Fibroblast of lung (primary cell): ENCODE measurements around the gene CBFA2T3. TPM values are rescaled to one million over a fixed set of nuclear protein-coding genes. Genes with fewer than 3 reads are reported as not detected.

Experiments used
- DNase-seq, 2 donors: peaks; one replicate each; pipeline versions ENCODE4 v3.0.0 to v3.0.0-alpha.2; 2010; ENCODE audit warnings: low read depth in 2 of 2
- H2AFZ ChIP-seq: 2 replicates; pipeline ENCODE4 v1.5.1; 2012; ENCODE audit warnings: low read length, control low read depth, inconsistent platforms
- H3K27ac ChIP-seq: 2 replicates; pipeline ENCODE4 v1.5.1; 2011; ENCODE audit warnings: low read length, control low read depth; ENCODE audit not compliant: insufficient read depth
- H3K27me3 ChIP-seq: 2 replicates; pipeline ENCODE4 v1.5.1; 2011; ENCODE audit warnings: mild to moderate bottlenecking, low read length; ENCODE audit not compliant: control insufficient read depth, insufficient read depth
- H3K36me3 ChIP-seq: 2 replicates; pipeline ENCODE4 v1.5.1; 2011; ENCODE audit warnings: low read length; ENCODE audit not compliant: control insufficient read depth, insufficient read depth
- H3K4me1 ChIP-seq: 2 replicates; pipeline ENCODE4 v1.5.1; 2011; ENCODE audit warnings: low read length; ENCODE audit not compliant: control insufficient read depth, insufficient read depth; ENCODE audit errors: extremely low read depth
- H3K4me2 ChIP-seq: 2 replicates; pipeline ENCODE4 v1.5.1; 2011; ENCODE audit warnings: low read length, control low read depth; ENCODE audit not compliant: insufficient read depth; ENCODE audit errors: extremely low read depth
- H3K4me3 ChIP-seq, 4 experiments: fragments of 200-600 bp in 1 of 4; sonication (generic) in 1 of 4; replicated peaks in 1 of 4; 2 replicates each; pipeline ENCODE4 v1.5.1; 2011 to 2016; ENCODE audit warnings: low read length in 4 of 4, low read depth in 3 of 4, mild to moderate bottlenecking in 3 of 4, control low read depth in 2 of 4, inconsistent platforms in 1 of 4, mixed read lengths in 1 of 4; ENCODE audit not compliant: insufficient read depth in 1 of 4; ENCODE audit errors: control extremely low read depth in 1 of 4
- H3K79me2 ChIP-seq: 2 replicates; pipeline ENCODE4 v1.5.1; 2012; ENCODE audit warnings: mild to moderate bottlenecking, low read length, inconsistent platforms; ENCODE audit not compliant: control insufficient read depth, insufficient read depth
- H3K9ac ChIP-seq: 2 replicates; pipeline ENCODE4 v1.5.1; 2011; ENCODE audit warnings: mild to moderate bottlenecking, low read length, control low read depth; ENCODE audit not compliant: insufficient read depth
- H3K9me3 ChIP-seq: 2 replicates; pipeline ENCODE4 v1.5.1; 2012; ENCODE audit warnings: low read depth, low read length; ENCODE audit not compliant: control insufficient read depth, insufficient read depth
- H4K20me1 ChIP-seq: 2 replicates; pipeline ENCODE4 v1.5.1; 2011; ENCODE audit warnings: low read length; ENCODE audit not compliant: control insufficient read depth, insufficient read depth; ENCODE audit errors: extremely low read depth
- EZH2 ChIP-seq: IDR thresholded peaks from 2 replicates; pipeline ENCODE4 v1.5.1; 2012; ENCODE audit warnings: low read length, control low read depth, mild to moderate bottlenecking; ENCODE audit errors: missing control alignments
- polyA plus RNA-seq, 2 donors: library from polyadenylated mRNA; depleted of rRNA in 1 of 2; stranded (reverse) in 1 of 2; unstranded in 1 of 2; fragments of >200 nt; gene quantifications; 2 replicates each; pipeline ENCODE4 v1.2.1, GENCODE V29; 2011 to 2012; ENCODE audit warnings: missing spikeins in 1 of 2
- total RNA-seq: library from RNA; depleted of rRNA; stranded (reverse); fragments of >200 nt; gene quantifications from 2 replicates; pipeline ENCODE4 v1.2.1, GENCODE V29; 2014
- TF ChIP-seq, protein P1 (sequence below), 2 donors: IDR thresholded peaks in 1 of 2; conservative IDR thresholded peaks in 1 of 2; 1 replicate in 1 of 2; 2 replicates in 1 of 2; pipeline ENCODE4 v1.5.1; 2011 to 2012; ENCODE audit warnings: low read length in 2 of 2, control low read depth in 1 of 2, inconsistent platforms in 1 of 2, low read depth in 1 of 2, mild to moderate bottlenecking in 1 of 2

The CBFA2T3 gene
- total and polyA plus RNA-seq, 2 donors (not counting 1 experiment from before 2014, with no cell fraction given) = under 0.01 to 0.05 TPM

DNA sequence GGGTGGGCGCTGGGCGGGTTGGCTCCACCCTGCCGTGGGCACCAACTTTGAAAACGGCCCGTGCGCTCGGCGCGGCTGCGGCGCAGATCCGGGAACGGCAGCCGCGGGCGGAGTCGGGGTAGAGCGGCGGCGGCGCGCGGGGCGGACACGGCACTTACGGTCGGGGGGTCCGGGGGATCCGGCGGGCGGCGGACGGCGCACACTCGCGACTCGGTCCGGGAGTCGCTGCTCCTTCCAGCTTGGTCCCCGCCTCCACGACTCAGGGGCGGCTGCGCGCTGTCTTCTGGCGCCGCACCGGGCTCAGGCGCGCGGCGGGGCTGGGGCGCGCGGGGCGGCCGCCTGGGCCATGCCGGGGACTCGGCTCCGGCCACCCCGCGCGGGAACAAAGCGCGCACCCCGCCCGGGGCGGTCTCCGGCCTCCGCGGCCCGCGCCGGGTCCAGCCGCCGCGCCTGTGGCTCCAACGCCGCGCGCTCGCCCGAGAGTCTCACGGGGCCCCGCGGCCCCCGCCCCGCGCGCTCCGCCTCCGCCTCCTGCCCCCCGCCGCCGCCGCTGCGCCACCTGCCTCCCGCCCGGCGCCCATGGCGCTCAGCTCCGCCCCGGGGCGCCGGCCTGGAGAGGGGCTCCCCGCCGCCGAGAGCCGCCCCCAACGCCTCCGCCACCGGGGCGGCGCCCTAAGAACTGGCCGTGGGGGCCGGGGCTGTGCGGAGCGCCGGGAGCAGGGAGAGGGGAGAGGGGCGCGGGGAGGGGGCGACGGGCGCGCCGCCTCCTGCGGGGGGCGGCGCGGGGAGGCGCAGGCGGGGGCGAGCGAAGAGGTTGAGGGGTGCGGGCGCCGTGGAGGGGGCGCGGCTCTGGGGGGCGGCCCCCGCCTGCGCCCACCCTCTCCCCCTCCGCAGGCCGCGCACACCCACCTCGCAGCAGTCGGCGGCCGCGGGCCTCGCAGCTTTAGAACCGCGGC lies 35.9 kb downstream of the CBFA2T3 start:
- no peaks in the 10 kb centered on the region for H3K9me3 ChIP-seq
- no peaks in the 10 kb centered on the region for H3K79me2 ChIP-seq
- H3K27ac ChIP-seq = no peak overlapping the region
- no peak overlapping the region for H3K9ac ChIP-seq
- H3K4me3 ChIP-seq = no peak overlapping the region
- peaks cover 51% of the 10 kb centered on the region for H3K27me3 ChIP-seq
- no peak overlapping the region for H2AFZ ChIP-seq
- H3K4me2 ChIP-seq = no peak overlapping the region
- no peaks in the 10 kb centered on the region for H3K36me3 ChIP-seq
- TF ChIP-seq, protein P1, sequence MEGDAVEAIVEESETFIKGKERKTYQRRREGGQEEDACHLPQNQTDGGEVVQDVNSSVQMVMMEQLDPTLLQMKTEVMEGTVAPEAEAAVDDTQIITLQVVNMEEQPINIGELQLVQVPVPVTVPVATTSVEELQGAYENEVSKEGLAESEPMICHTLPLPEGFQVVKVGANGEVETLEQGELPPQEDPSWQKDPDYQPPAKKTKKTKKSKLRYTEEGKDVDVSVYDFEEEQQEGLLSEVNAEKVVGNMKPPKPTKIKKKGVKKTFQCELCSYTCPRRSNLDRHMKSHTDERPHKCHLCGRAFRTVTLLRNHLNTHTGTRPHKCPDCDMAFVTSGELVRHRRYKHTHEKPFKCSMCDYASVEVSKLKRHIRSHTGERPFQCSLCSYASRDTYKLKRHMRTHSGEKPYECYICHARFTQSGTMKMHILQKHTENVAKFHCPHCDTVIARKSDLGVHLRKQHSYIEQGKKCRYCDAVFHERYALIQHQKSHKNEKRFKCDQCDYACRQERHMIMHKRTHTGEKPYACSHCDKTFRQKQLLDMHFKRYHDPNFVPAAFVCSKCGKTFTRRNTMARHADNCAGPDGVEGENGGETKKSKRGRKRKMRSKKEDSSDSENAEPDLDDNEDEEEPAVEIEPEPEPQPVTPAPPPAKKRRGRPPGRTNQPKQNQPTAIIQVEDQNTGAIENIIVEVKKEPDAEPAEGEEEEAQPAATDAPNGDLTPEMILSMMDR (conservative IDR thresholded peaks at IDR 0.05 in 1 of 2, IDR thresholded peaks at IDR 0.05 in 1 of 2; ENCODE audit: low read depth in 1 of 2, low read length in 2 of 2) = no peak
- TF ChIP-seq EZH2 = no peak
- no peaks in the 10 kb centered on the region for H4K20me1 ChIP-seq
- H3K4me1 ChIP-seq = no peaks in the 10 kb centered on the region
- DNase-seq = no peak

DNA sequence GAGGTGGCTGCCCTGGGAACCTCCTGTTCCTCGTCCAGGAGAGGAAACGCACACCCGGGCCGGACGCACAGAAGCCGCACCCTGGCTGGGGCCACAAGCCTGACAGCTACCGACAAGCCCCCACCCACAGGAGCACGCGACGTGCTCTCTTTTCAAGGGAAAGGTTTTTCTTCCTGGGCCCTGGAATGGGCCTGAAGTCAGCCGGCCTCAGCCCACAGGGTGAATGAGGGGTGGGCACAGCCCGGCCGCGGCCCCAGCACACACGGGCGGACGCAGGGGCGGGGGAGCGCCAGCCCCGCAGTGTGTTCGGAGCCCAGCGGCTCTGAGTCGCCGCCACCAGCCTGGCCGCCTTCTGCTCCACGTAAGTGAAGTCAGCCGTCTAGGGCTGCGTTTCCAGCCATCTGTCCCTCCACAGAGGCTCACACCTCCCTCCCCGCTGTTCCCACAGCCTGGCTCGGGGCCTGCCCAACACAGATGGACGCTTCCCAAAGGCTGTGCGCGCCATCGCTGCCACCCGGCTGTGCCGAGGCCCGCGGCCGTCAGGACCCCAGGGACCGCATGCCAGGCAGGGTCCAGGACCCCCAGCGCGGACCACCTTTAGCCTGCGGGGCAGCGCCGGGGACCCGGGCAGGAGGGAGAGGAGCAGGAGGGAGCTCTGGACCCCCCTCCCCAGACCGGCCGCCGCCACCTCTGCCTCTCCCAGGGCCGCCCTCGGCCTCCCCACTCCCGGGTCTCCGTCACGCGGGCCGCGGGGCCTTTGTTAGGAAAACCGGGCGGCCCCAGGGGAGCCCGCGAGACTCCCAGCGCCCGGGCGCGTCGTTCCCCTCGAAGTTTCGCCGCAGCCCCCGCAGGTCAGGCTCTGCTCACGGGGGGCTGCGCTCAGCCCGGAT lies 36.8 kb downstream of the CBFA2T3 start:
- H3K79me2 ChIP-seq = no peaks in the 10 kb centered on the region
- no peak overlapping the region for H3K9ac ChIP-seq
- no peak overlapping the region for H3K27ac ChIP-seq
- no peaks in the 10 kb centered on the region for H4K20me1 ChIP-seq
- DNase-seq = no peak
- H3K36me3 ChIP-seq = no peaks in the 10 kb centered on the region
- no peaks in the 10 kb centered on the region for H3K9me3 ChIP-seq
- peaks cover 55% of the 10 kb centered on the region for H3K27me3 ChIP-seq
- no peak overlapping the region for H2AFZ ChIP-seq
- H3K4me2 ChIP-seq = no peak overlapping the region
- peak; percentile 99 for TF ChIP-seq EZH2
- TF ChIP-seq, protein P1 (conservative IDR thresholded peaks at IDR 0.05 in 1 of 2, IDR thresholded peaks at IDR 0.05 in 1 of 2; ENCODE audit: low read depth in 1 of 2, low read length in 2 of 2) = no peak
- no peaks in the 10 kb centered on the region for H3K4me1 ChIP-seq
- H3K4me3 ChIP-seq = no peak overlapping the region
